ENCODE results near the gene PLIN5. TPM values are rescaled to one million over a fixed set of nuclear protein-coding genes. Genes with fewer than 3 reads are reported as not detected.
"Not testable (repeated sequence)": the region's sequence is repeated elsewhere in the genome, so short reads cannot be mapped to it uniquely, and the experiment has no call there.

The PLIN5 gene
- total and polyA plus RNA-seq, 2 experiments from 2014 or later, result 5.8 to 6.4 TPM

- 94% methylated on average over 7 of the region's 7 CpGs for WGBS (ENCODE audit: low lambda C conversion rate, missing lambda C conversion rate)
- Histone ChIP-seq H3K4me1 (ENCODE audit: insufficient read depth) (no peaks in the 10 kb centered on the region), H3K4me3 (no peak overlapping the region), H3K27ac (no peak overlapping the region), H3K9me2 (replicated peaks; ENCODE audit: insufficient read depth) (no peaks in the 10 kb centered on the region), H3K27me3 (no peaks in the 10 kb centered on the region), H3K36me3 (replicated peaks; ENCODE audit: insufficient read depth, low read depth) (no peaks in the 10 kb centered on the region), H2AFZ (no peak overlapping the region), H4K20me1 (ENCODE audit: insufficient read depth, poor library complexity, severe bottlenecking) (no peaks in the 10 kb centered on the region), H3K4me2 (no peak overlapping the region), H3K9me3 (ENCODE audit: low read depth) (no peaks in the 10 kb centered on the region), H3K79me2 (no peaks in the 10 kb centered on the region)
- DNase-seq (ENCODE audit: low spot score), result no peak
- TF ChIP-seq, protein P1, sequence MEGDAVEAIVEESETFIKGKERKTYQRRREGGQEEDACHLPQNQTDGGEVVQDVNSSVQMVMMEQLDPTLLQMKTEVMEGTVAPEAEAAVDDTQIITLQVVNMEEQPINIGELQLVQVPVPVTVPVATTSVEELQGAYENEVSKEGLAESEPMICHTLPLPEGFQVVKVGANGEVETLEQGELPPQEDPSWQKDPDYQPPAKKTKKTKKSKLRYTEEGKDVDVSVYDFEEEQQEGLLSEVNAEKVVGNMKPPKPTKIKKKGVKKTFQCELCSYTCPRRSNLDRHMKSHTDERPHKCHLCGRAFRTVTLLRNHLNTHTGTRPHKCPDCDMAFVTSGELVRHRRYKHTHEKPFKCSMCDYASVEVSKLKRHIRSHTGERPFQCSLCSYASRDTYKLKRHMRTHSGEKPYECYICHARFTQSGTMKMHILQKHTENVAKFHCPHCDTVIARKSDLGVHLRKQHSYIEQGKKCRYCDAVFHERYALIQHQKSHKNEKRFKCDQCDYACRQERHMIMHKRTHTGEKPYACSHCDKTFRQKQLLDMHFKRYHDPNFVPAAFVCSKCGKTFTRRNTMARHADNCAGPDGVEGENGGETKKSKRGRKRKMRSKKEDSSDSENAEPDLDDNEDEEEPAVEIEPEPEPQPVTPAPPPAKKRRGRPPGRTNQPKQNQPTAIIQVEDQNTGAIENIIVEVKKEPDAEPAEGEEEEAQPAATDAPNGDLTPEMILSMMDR (IDR thresholded peaks at IDR 0.05; ENCODE audit: poor library complexity), result no peak
- TF ChIP-seq EZH2phosphoT487 (IDR thresholded peaks at IDR 0.05; ENCODE audit: low read depth, severe bottlenecking, unreplicated experiment) (no peak), EZH2 (IDR thresholded peaks at IDR 0.05; ENCODE audit: borderline replicate concordance) (no peak)
These were observed 33.9 kb upstream of the PLIN5 start for GRCh38 chr19:4568886-4569285.

DNA sequence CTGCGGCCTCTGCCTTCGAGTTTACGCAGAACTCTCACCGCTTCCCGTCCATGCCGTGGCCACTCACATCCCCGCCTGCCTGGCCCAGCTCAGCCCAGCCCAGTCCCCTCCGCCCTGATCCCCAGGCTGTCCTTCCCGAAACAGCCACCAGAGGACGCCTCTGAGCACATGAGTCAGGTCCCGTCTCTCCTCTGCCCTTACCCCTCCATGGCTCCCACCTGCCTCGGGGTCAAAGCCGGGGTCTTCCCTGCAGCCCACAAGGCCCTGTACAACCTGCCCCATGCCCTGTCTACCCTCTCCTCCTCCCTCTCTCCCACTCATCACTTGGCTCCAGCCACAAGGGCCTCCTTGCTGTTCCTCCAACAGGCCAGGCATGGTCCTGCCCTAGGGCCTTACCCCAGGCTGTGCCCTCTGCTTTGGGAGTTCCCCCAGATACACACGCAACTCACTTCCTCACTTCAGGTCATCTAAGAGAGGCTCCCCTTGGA lies 32.6 kb upstream of the PLIN5 start:
- Histone ChIP-seq H3K4me3 (no peak overlapping the region), H3K9me3 (ENCODE audit: low read depth) (no peaks in the 10 kb centered on the region), H3K27ac (no peak overlapping the region), H4K20me1 (ENCODE audit: insufficient read depth, poor library complexity, severe bottlenecking) (no peaks in the 10 kb centered on the region), H2AFZ (no peak overlapping the region), H3K4me1 (ENCODE audit: insufficient read depth) (no peaks in the 10 kb centered on the region), H3K9me2 (replicated peaks; ENCODE audit: insufficient read depth) (no peaks in the 10 kb centered on the region), H3K36me3 (replicated peaks; ENCODE audit: insufficient read depth, low read depth) (no peaks in the 10 kb centered on the region), H3K4me2 (no peak overlapping the region), H3K79me2 (no peaks in the 10 kb centered on the region), H3K27me3 (no peaks in the 10 kb centered on the region)
- peak; percentile 46 for DNase-seq (ENCODE audit: low spot score)
- TF ChIP-seq, protein P1 (IDR thresholded peaks at IDR 0.05; ENCODE audit: poor library complexity), result peak; percentile 50
- TF ChIP-seq EZH2phosphoT487 (IDR thresholded peaks at IDR 0.05; ENCODE audit: low read depth, severe bottlenecking, unreplicated experiment), result no peak
- no peak for TF ChIP-seq EZH2 (IDR thresholded peaks at IDR 0.05; ENCODE audit: borderline replicate concordance)
- WGBS (ENCODE audit: low lambda C conversion rate, missing lambda C conversion rate), result 72% methylated on average over 14 of the region's 14 CpGs

DNA sequence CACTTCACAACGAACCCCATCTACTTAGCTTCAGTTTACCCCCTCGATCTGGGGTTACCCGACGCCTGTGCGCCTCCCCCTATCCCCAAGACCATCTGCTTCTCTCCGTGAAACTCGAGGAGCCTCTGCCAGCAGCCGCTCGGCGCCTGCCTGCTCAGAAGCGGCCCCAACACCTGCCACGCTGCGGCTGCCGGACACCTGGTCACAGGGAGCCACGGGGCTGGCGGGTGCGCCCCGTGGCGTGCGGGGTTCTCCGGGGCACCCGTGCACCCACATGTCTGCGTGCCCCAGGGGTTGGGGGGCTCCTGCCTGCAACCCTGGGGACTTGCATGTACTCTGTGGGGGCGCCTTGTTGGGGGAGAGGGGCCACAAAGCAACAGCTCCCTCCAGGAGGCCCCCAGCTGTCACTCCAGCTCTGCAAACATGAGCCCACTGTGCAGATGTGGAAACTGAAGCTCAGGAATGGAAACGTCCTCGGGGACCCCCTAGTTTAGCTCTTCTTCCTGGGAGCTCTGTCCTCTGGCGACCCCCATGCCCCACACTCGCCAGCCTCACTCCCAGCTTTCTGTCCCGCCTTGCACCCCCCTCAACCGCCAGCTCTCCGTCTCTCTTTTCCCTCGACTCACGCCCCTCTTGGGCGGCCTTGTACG lies 31.5 kb upstream of the PLIN5 start:
- no peak for DNase-seq (ENCODE audit: low spot score)
- H3K79me2 ChIP-seq, result no peaks in the 10 kb centered on the region
- no peaks in the 10 kb centered on the region for H3K36me3 ChIP-seq (replicated peaks; ENCODE audit: insufficient read depth, low read depth)
- WGBS (ENCODE audit: low lambda C conversion rate, missing lambda C conversion rate), result 95% methylated on average over 35 of the region's 35 CpGs
- H3K4me1 ChIP-seq (ENCODE audit: insufficient read depth), result no peaks in the 10 kb centered on the region
- no peaks in the 10 kb centered on the region for H4K20me1 ChIP-seq (ENCODE audit: insufficient read depth, poor library complexity, severe bottlenecking)
- H3K27ac ChIP-seq, result no peak overlapping the region
- H3K9me3 ChIP-seq (ENCODE audit: low read depth), result no peaks in the 10 kb centered on the region
- H3K4me3 ChIP-seq, result no peak overlapping the region
- no peaks in the 10 kb centered on the region for H3K9me2 ChIP-seq (replicated peaks; ENCODE audit: insufficient read depth)
- H3K4me2 ChIP-seq, result no peak overlapping the region
- TF ChIP-seq, protein P1 (IDR thresholded peaks at IDR 0.05; ENCODE audit: poor library complexity), result no peak
- no peak for TF ChIP-seq EZH2 (IDR thresholded peaks at IDR 0.05; ENCODE audit: borderline replicate concordance)
- no peak for TF ChIP-seq EZH2phosphoT487 (IDR thresholded peaks at IDR 0.05; ENCODE audit: low read depth, severe bottlenecking, unreplicated experiment)
- no peaks in the 10 kb centered on the region for H3K27me3 ChIP-seq
- H2AFZ ChIP-seq, result no peak overlapping the region

- not testable (repeated sequence) for H3K9me3 ChIP-seq (ENCODE audit: low read depth); H3K36me3 ChIP-seq (replicated peaks; ENCODE audit: insufficient read depth, low read depth); H3K27me3 ChIP-seq; H3K4me3 ChIP-seq; H3K9me2 ChIP-seq (replicated peaks; ENCODE audit: insufficient read depth); H3K79me2 ChIP-seq; DNase-seq (ENCODE audit: low spot score); H3K27ac ChIP-seq; H3K4me1 ChIP-seq (ENCODE audit: insufficient read depth); H4K20me1 ChIP-seq (ENCODE audit: insufficient read depth, poor library complexity, severe bottlenecking); H3K4me2 ChIP-seq; H2AFZ ChIP-seq
- 92% methylated on average over 3 of the region's 5 CpGs for WGBS (ENCODE audit: low lambda C conversion rate, missing lambda C conversion rate)
These were observed 28.5 kb upstream of the PLIN5 start for GRCh38 chr19:4563562-4563961.

- not testable (repeated sequence) for H3K27ac ChIP-seq; H3K27me3 ChIP-seq; H3K4me1 ChIP-seq (ENCODE audit: insufficient read depth); H3K4me3 ChIP-seq; H3K9me2 ChIP-seq (replicated peaks; ENCODE audit: insufficient read depth); H3K79me2 ChIP-seq; H3K9me3 ChIP-seq (ENCODE audit: low read depth); DNase-seq (ENCODE audit: low spot score); H2AFZ ChIP-seq; H3K4me2 ChIP-seq; H3K36me3 ChIP-seq (replicated peaks; ENCODE audit: insufficient read depth, low read depth); H4K20me1 ChIP-seq (ENCODE audit: insufficient read depth, poor library complexity, severe bottlenecking)
- WGBS (ENCODE audit: low lambda C conversion rate, missing lambda C conversion rate), result 88% methylated on average over 5 of the region's 7 CpGs
These were observed 27.1 kb upstream of the PLIN5 start for GRCh38 chr19:4562085-4562484.
